A673 (cell line): ENCODE results near the gene DNAJC4. TPM values are rescaled to one million over a fixed set of nuclear protein-coding genes. Genes with fewer than 3 reads are reported as not detected.

Experiments used
- BruUV-seq: library from RNA; stranded (reverse); fragments of 400-500 nt; replicated peaks from 2 replicates; lab custom pipeline; 2021; lab: Mats Ljungman, UMichigan
- CTCF ChIA-PET: fragments of 300-600 bp; sonication (Branson Sonifier 250); formaldehyde crosslinking; loops from one replicate; lab custom pipeline; 2022; ENCODE audit warnings: antibody characterized with exemption; lab: Charles Lee
- POLR2A ChIA-PET: fragments of 300-600 bp; sonication (Branson Sonifier 250); formaldehyde crosslinking; loops from one replicate; lab custom pipeline; 2022; ENCODE audit warnings: antibody characterized with exemption; ENCODE audit not compliant: low non-redundant PET; lab: Charles Lee
- DNase-seq: peaks from one replicate; pipeline ENCODE4 v3.0.0-alpha.2; 2015; ENCODE audit warnings: low spot score
- H3K27ac ChIP-seq: fragments of 200-600 bp; sonication (generic); 2 replicates; pipeline ENCODE4 v1.5.1; 2016; ENCODE audit warnings: mixed run types, low read depth, mild to moderate bottlenecking, mixed read lengths, antibody characterized with exemption, low read length; ENCODE audit not compliant: poor library complexity, severe bottlenecking
- H3K27me3 ChIP-seq: fragments of 200-600 bp; sonication (generic); replicated peaks from 2 replicates; pipeline ENCODE4 v1.6.1; 2017; ENCODE audit warnings: mixed run types, low read depth, mild to moderate bottlenecking, mixed read lengths, antibody characterized with exemption, low read length; ENCODE audit not compliant: insufficient read depth, poor library complexity
- H3K36me3 ChIP-seq: fragments of 200-600 bp; sonication (generic); 2 replicates; pipeline ENCODE4 v1.6.1; 2016; ENCODE audit warnings: mixed run types, mild to moderate bottlenecking, mixed read lengths, antibody characterized with exemption, low read length; ENCODE audit not compliant: insufficient read depth, poor library complexity, severe bottlenecking
- H3K4me1 ChIP-seq: fragments of 200-600 bp; sonication (generic); 2 replicates; pipeline ENCODE4 v1.6.1; 2017; ENCODE audit warnings: mixed run types, mild to moderate bottlenecking, mixed read lengths, antibody characterized with exemption, low read length; ENCODE audit not compliant: insufficient read depth, poor library complexity, severe bottlenecking
- H3K4me3 ChIP-seq: fragments of 200-600 bp; sonication (generic); 2 replicates; pipeline ENCODE4 v1.5.1; 2016; ENCODE audit warnings: low read depth, mixed run types, mild to moderate bottlenecking, mixed read lengths, low read length; ENCODE audit not compliant: poor library complexity, severe bottlenecking
- H3K9me3 ChIP-seq: fragments of 200-600 bp; sonication (generic); 2 replicates; pipeline ENCODE4 v1.6.1; 2016; ENCODE audit warnings: mixed run types, low read depth, mild to moderate bottlenecking, mixed read lengths, antibody characterized with exemption, low read length; ENCODE audit not compliant: poor library complexity, severe bottlenecking
- EZH2 ChIP-seq: fragments of 200-600 bp; sonication (generic); IDR thresholded peaks from 2 replicates; pipeline ENCODE4 v1.6.1; 2017; ENCODE audit warnings: borderline replicate concordance, low read depth, mild to moderate bottlenecking, mixed read lengths, antibody characterized with exemption, low read length; ENCODE audit not compliant: poor library complexity, severe bottlenecking
- intact Hi-C: fragments of 100-400 bp; cut with micrococcal nuclease; formaldehyde crosslinking; loops from one replicate; pipeline ENCODE4 v1.10.0; 2022; ENCODE audit not compliant: unreplicated experiment
- total RNA-seq: library from RNA; stranded (reverse); gene quantifications from 2 replicates; pipeline ENCODE4 v1.2.3, GENCODE V29; 2021
- TF ChIP-seq, protein P1 (sequence below): fragments of 300-800, 200-600 bp; sonication (generic); conservative IDR thresholded peaks from 2 replicates; pipeline ENCODE4 v1.5.1; 2017; ENCODE audit warnings: low read depth, mild to moderate bottlenecking, antibody characterized with exemption, low read length, moderate library complexity, mixed read lengths

DNAJC4 gene
- total RNA-seq, 1 experiment from 2014 or later, result 20.2 TPM

- H3K36me3 ChIP-seq, result no peaks in the 10 kb centered on the region
- POLR2A ChIA-PET, result interaction anchor here (0.5 kb wide), 1 partner anchor 11 kb away, joined by 3 read pairs; no protein-coding TSS in a partner anchor
- TF ChIP-seq, protein P1, sequence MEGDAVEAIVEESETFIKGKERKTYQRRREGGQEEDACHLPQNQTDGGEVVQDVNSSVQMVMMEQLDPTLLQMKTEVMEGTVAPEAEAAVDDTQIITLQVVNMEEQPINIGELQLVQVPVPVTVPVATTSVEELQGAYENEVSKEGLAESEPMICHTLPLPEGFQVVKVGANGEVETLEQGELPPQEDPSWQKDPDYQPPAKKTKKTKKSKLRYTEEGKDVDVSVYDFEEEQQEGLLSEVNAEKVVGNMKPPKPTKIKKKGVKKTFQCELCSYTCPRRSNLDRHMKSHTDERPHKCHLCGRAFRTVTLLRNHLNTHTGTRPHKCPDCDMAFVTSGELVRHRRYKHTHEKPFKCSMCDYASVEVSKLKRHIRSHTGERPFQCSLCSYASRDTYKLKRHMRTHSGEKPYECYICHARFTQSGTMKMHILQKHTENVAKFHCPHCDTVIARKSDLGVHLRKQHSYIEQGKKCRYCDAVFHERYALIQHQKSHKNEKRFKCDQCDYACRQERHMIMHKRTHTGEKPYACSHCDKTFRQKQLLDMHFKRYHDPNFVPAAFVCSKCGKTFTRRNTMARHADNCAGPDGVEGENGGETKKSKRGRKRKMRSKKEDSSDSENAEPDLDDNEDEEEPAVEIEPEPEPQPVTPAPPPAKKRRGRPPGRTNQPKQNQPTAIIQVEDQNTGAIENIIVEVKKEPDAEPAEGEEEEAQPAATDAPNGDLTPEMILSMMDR, result no peak
- TF ChIP-seq EZH2, result no peak
- CTCF ChIA-PET, result interaction anchor here (1.2 kb wide), 1 partner anchor 70 kb away, joined by 3 read pairs; no protein-coding TSS in a partner anchor
- H3K4me3 ChIP-seq, result no peak overlapping the region
- H3K27me3 ChIP-seq, result no peaks in the 10 kb centered on the region
- H3K27ac ChIP-seq, result peak overlapping the region; percentile 24
- no TSS peak for BruUV-seq
- H3K4me1 ChIP-seq, result peaks cover 20% of the 10 kb centered on the region
- intact Hi-C loops, result no loop called here
- no peaks in the 10 kb centered on the region for H3K9me3 ChIP-seq
- DNase-seq, result peak; percentile 83
Measured at GRCh38 chr11:64181506-64182411, 48.6 kb upstream of the DNAJC4 start.

DNA sequence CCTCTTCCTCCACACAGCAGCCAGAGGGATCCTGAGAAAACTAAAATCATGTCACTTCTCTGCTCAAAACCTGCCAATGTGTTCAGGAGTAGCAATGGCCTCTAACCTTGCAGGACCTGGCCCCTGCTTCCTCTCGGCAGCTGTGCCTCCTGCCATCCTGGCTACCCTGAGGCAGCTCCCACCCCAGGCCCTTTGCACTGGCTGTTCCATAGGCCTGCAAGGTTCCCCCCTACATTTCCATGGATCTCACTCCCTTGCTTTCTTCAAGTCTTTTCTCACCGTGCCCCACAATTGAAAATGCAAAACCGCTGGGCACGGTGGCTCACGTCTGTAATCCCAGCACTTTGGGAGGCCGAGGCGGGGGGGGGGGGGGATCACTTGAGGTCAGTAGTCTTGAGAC lies 46.5 kb upstream of the DNAJC4 start:
- H3K36me3 ChIP-seq, result peaks cover 8% of the 10 kb centered on the region
- peak overlapping the region; percentile 5 for H3K27ac ChIP-seq
- no peak for DNase-seq
- ChIA-PET CTCF (interaction anchor here (0.6 kb wide), 1 partner anchor 27 kb away, joined by 3 read pairs; no protein-coding TSS in a partner anchor), POLR2A (interaction anchor here (0.6 kb wide), 1 partner anchor 989 kb away, joined by 4 read pairs; no protein-coding TSS in a partner anchor)
- H3K4me3 ChIP-seq, result peak overlapping the region; percentile 72
- BruUV-seq, result no TSS peak
- intact Hi-C loops, result no loop called here
- H3K4me1 ChIP-seq, result peaks cover 26% of the 10 kb centered on the region
- no peak for TF ChIP-seq EZH2
- TF ChIP-seq, protein P1, result no peak
- no peaks in the 10 kb centered on the region for H3K27me3 ChIP-seq
- H3K9me3 ChIP-seq, result no peaks in the 10 kb centered on the region

GRCh38 chr11:64185175-64185692 lies 45.1 kb upstream of the DNAJC4 start:
- H3K27ac ChIP-seq, result peak overlapping the region; percentile 87
- H3K36me3 ChIP-seq, result peaks cover 15% of the 10 kb centered on the region
- no peaks in the 10 kb centered on the region for H3K9me3 ChIP-seq
- intact Hi-C loops, result loop anchor here (5.0 kb wide), 1 partner anchor 117 kb away; the partner anchor contains the start of gene CATSPERZ
- H3K4me1 ChIP-seq, result peaks cover 26% of the 10 kb centered on the region
- peak; percentile 69 for DNase-seq
- peak overlapping the region; percentile 72 for H3K4me3 ChIP-seq
- ChIA-PET POLR2A (interaction anchor here (0.6 to 1.5 kb wide), 9 partner anchors 16 to 1323 kb away, joined by 3 to 6 read pairs (median 3); partner anchors contain the start of genes FERMT3 and PRDX5), CTCF (interaction anchor here (0.6 to 1.3 kb wide), 5 partner anchors 19 to 185 kb away, joined by 3 to 12 read pairs (median 3); partner anchors contain the start of gene PRDX5)
- TF ChIP-seq, protein P1, result no peak
- TF ChIP-seq EZH2, result no peak
- H3K27me3 ChIP-seq, result no peaks in the 10 kb centered on the region
- BruUV-seq, result TSS peak; percentile 70
